LNCAP (cell line): ENCODE results near the gene CNFN.

Experiments used
- TF ChIP-seq, protein P1 (sequence below): fragments of 450-650 bp; IDR thresholded peaks from 2 replicates; pipeline ENCODE4 v1.5.1; 2017; ENCODE audit warnings: mild to moderate bottlenecking

CNFN gene

DNA sequence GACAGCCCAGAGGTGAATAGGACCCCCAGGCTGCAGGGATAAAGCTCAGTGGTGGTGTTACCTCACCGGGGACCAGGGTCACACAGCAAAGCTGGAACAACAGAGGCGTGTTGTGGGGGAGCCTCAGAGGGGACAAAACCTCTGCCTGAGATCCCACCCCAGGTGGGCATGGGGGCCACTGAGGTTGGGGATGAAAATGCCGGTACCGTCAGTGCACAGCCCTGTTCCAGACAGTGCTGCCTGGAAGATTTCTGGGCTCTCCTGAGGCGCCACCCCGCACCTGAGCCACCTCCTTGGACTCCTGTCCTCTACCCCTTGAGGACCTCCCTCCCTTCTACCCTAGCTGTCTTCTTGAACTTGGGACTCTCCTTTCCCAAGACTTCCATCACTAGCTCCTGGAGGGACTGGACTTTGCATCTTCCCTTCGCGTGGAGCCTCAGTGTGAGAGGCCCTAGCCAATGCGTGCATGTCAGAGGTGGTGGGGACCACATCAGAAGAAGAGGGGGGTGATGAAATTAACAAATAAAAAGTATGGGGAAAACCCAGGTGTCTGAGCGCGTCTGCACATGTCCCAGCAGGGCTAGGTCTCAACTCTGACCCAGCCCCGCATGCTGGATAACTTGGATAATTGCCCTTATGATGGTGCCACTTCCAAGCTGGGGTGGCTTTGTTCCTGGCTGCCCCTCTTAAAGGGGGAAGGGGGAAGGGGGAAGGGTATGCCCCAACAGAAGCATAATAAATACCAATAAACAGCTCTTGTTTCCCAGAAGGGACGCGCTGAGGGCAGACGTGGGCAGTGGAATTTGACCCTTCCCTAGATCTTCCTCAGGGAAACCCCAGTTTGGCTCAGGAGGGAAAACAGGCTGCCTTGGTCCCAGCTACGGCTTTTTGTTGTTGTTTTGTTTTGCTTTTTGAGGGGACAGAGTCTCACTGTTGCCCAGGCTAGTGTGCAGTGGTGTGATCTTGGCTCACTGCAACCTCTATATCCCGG, 11.6 kb downstream of the CNFN start:
- TF ChIP-seq, protein P1, sequence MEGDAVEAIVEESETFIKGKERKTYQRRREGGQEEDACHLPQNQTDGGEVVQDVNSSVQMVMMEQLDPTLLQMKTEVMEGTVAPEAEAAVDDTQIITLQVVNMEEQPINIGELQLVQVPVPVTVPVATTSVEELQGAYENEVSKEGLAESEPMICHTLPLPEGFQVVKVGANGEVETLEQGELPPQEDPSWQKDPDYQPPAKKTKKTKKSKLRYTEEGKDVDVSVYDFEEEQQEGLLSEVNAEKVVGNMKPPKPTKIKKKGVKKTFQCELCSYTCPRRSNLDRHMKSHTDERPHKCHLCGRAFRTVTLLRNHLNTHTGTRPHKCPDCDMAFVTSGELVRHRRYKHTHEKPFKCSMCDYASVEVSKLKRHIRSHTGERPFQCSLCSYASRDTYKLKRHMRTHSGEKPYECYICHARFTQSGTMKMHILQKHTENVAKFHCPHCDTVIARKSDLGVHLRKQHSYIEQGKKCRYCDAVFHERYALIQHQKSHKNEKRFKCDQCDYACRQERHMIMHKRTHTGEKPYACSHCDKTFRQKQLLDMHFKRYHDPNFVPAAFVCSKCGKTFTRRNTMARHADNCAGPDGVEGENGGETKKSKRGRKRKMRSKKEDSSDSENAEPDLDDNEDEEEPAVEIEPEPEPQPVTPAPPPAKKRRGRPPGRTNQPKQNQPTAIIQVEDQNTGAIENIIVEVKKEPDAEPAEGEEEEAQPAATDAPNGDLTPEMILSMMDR: no peak

DNA sequence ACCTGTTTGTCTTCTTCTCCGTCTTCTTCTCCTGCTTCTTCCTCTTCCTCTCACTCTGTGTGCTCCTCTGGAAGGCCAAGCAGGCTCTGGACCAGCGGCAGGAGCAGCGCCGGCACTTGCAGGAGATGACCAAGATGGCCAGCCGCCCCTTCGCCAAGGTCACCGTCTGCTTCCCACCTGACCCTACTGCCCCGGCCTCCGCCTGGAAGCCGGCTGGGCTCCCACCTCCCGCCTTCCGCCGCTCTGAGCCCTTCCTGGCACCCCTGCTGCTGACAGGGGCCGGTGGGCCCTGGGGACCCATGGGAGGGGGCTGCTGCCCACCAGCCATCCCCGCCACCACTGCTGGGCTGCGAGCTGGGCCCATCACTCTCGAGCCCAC, 13.9 kb downstream of the CNFN start:
- TF ChIP-seq, protein P1: no peak

DNA sequence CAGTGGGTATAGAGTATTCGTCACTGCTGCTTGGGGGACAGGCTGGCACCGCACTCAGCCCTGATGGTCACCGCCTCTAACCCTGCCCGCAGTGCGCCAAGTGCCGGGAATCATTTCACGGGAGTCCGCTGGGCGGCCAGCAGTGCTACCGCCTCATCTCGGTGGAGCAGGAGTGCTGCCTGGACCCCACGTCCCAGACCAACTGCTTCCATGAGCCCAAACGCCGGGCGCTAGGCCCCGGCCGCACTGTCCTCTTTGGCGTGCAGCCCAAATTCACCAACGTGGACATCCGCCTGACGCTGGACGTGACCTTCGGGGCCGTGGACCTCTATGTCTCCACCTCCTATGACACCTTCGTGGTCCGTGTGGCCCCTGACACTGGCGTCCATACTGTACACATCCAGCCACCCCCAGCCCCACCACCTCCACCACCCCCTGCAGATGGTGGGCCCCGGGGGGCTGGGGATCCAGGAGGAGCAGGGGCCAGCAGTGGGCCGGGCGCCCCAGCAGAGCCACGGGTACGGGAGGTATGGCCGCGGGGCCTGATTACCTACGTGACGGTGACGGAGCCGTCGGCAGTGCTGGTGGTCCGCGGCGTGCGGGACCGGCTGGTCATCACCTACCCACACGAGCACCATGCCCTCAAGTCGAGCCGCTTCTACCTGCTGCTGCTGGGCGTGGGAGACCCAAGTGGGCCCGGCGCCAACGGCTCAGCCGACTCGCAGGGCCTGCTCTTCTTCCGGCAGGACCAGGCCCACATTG, 14.5 kb downstream of the CNFN start:
- TF ChIP-seq, protein P1: no peak

DNA sequence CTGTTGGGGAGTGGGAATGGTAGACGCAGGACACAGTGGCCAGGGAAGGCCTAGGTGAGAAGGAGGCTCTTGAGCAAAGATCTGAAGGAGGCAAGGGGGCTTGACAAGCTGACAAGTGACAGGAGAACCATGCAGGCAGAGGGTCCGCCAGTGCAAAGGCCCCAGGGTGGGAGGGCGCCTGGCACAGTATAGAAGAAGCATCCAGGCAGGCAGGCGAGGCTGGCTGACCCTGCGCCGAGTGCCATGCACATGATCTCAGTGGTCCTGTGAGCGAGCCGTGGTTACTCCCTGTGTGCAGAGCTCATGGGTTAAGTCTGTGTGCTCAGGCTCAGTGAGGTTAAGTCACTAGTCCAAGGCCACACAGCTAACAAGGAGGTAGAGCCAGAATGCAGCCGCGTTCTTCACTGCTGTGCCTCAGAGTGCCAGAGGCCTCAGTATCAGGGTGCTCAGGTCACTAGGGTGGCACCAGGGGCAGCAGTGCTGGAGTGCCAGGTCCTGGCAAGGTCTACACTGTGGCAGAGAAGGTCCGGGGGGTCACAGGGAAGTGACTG, 15.2 kb downstream of the CNFN start:
- TF ChIP-seq, protein P1: no peak

DNA sequence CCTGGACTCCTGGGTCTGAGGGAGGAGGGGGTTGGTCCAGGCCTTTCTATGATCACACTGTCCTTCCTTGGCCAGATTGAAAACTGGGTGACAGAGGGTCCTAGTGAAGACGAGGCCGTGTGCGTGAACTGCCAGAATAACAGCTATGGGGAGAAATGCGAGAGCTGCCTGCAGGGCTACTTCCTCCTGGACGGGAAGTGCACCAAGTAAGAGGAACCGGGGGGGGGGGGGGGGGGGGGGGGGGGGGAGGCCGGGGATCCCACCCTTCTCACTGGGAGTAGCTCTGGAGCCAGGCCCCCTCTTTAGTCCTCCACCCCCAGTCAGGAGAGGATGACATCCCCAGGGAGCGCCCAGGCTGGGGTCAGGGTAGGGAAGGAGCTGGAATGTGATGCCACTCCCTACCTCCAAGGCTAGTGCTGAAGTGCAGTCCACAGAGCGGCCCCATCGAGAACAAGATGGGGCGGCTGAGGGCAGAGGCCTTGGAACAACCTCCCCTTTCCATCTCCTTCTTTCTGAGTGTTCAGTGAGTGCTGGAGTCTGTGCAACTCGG, 19.4 kb downstream of the CNFN start:
- TF ChIP-seq, protein P1: no peak

DNA sequence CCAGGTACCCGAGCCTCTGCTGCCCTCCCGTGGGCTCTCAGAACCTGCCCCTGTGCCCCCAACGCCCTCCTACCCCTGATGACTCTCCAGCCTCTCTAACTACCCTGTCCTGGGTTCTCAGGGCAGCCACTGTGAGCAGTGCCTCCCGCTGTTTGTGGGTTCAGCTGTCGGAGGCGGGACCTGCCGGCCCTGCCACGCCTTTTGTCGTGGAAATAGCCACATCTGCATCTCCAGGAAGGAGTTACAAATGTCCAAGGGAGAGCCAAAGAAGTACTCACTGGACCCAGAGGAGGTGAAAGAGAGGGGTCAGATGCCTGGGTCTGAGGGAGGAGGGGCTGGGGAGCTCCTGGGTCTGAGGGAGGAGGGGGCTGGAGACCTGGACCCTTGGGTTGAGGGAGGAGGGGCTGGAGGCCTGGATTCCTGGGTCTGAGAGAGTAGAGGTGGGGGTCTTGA, 20.0 kb downstream of the CNFN start:
- TF ChIP-seq, protein P1: no peak

DNA sequence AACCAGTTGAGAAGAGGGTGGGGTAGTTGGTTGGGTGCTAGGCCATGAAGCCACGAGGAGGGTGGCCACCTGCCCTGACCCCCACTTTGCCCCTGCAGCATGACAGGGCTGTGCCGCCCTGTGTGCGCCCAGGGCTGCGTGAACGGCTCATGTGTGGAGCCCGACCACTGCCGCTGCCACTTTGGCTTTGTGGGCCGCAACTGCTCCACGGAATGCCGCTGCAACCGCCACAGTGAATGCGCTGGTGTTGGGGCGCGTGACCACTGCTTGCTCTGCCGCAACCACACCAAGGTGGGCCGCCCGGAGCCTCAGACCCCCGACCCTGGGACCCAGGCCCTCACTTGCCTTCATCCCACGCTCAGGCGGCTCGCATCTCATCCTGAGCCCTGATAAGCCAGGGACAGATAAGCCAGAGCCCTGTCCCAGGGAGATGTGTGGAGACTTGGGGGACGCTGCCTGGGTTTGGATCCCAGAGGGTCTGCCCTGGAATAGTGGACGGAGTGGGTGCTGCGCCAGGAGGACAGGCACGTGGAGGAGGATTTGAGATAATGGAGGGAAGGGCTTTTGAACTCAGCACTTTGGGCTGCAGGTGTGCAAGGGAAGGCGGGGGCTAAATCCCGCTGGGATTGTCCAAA, 20.5 kb downstream of the CNFN start:
- TF ChIP-seq, protein P1: no peak
